Left kidney (tissue), 8 donors: Measurements from ENCODE around the gene PLXNB1. TPM values are rescaled to one million over a fixed set of nuclear protein-coding genes. Genes with fewer than 3 reads are reported as not detected.
"Not testable (repeated sequence)": the region's sequence is repeated elsewhere in the genome, so short reads cannot be mapped to it uniquely, and the experiment has no call there.

ENCODE experiments used
- DNase-seq: peaks from one replicate; pipeline ENCODE4 v3.0.0-alpha.2; 2013
- long read RNA-seq, 8 donors: transcript quantifications; one replicate each; lab custom pipeline, GENCODE V29; 2026
- polyA plus RNA-seq: library from polyadenylated mRNA; unstranded; fragments of 120-200 nt; gene quantifications from one replicate; pipeline ENCODE4 v1.2.1, GENCODE V29; 2013; ENCODE audit not compliant: insufficient read length

The PLXNB1 gene, protein sequence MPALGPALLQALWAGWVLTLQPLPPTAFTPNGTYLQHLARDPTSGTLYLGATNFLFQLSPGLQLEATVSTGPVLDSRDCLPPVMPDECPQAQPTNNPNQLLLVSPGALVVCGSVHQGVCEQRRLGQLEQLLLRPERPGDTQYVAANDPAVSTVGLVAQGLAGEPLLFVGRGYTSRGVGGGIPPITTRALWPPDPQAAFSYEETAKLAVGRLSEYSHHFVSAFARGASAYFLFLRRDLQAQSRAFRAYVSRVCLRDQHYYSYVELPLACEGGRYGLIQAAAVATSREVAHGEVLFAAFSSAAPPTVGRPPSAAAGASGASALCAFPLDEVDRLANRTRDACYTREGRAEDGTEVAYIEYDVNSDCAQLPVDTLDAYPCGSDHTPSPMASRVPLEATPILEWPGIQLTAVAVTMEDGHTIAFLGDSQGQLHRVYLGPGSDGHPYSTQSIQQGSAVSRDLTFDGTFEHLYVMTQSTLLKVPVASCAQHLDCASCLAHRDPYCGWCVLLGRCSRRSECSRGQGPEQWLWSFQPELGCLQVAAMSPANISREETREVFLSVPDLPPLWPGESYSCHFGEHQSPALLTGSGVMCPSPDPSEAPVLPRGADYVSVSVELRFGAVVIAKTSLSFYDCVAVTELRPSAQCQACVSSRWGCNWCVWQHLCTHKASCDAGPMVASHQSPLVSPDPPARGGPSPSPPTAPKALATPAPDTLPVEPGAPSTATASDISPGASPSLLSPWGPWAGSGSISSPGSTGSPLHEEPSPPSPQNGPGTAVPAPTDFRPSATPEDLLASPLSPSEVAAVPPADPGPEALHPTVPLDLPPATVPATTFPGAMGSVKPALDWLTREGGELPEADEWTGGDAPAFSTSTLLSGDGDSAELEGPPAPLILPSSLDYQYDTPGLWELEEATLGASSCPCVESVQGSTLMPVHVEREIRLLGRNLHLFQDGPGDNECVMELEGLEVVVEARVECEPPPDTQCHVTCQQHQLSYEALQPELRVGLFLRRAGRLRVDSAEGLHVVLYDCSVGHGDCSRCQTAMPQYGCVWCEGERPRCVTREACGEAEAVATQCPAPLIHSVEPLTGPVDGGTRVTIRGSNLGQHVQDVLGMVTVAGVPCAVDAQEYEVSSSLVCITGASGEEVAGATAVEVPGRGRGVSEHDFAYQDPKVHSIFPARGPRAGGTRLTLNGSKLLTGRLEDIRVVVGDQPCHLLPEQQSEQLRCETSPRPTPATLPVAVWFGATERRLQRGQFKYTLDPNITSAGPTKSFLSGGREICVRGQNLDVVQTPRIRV (N-terminal part only)
- 222 TPM for polyA plus RNA-seq
- long read RNA-seq, donor 1, partial matches to known transcripts, result 11 of 15 reads
- long read RNA-seq, donor 1, other reads (novel, unspliced or antisense), result 0 of 15 reads
- long read RNA-seq, donor 2, full-length matches to known transcripts, result 4 of 10 reads
- long read RNA-seq, donor 2, partial matches to known transcripts, result 6 of 10 reads
- long read RNA-seq, donor 2, other reads (novel, unspliced or antisense), result 0 of 10 reads
- long read RNA-seq, donor 3, partial matches to known transcripts, result 0 of 6 reads
- long read RNA-seq, donor 3, other reads (novel, unspliced or antisense), result 0 of 6 reads
- long read RNA-seq, donor 4, partial matches to known transcripts, result 0 of 1 reads
- long read RNA-seq, donor 4, other reads (novel, unspliced or antisense), result 0 of 1 reads
- long read RNA-seq, donor 5, full-length matches to known transcripts, result 4 of 2,260 reads
- long read RNA-seq, donor 5, partial matches to known transcripts, result 2,157 of 2,260 reads
- long read RNA-seq, donor 5, other reads (novel, unspliced or antisense), result 99 of 2,260 reads
- long read RNA-seq, donor 6, partial matches to known transcripts, result 0 of 3 reads
- long read RNA-seq, donor 6, other reads (novel, unspliced or antisense), result 0 of 3 reads
- long read RNA-seq, donor 7, full-length matches to known transcripts, result 1 of 12 reads
- long read RNA-seq, donor 7, partial matches to known transcripts, result 11 of 12 reads
- long read RNA-seq, donor 7, other reads (novel, unspliced or antisense), result 0 of 12 reads
- long read RNA-seq, donor 8, result 0 reads

DNA sequence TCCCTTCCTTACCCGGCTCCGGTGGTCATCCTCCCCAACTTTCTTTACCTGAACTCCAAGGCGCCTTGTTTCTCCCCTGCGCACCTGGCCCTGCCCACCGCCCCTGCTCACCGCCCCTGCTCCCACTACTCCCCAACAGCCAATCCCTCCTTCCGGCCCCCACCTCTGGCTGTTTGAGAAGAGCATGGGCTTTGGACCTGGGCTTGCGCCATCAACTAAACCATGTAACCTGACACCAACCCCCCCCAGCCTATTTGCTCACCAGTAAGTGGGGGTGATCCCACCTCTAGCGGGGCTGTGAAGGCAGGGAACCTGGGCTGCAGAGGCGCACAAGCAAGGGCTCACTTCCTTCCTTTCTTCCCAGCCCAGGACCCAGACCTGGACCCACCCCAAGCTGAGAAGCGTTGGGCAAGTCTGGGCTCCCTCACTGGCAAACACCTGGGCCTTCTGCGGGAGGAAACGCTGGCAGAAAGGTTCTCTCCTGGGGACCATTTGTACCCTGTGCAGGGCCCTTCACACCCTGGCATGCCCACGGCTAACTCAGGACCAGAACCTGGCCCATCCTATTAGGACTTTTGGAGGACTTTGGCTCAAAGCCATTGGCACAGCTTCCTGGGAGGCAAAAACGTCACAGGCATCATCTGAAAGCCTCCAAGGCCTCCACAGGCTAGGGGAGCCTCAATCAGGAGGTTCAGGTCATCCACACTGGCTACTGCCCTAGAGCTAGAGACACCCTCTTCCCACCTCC, at the start of gene PLXNB1:
TSS of gene PLXNB1 (minus strand) at position 127 of the 748 bp plus-strand sequence. CDS start 5,475 bp downstream, outside the sequence.
- peak; percentile 90 for DNase-seq

DNA sequence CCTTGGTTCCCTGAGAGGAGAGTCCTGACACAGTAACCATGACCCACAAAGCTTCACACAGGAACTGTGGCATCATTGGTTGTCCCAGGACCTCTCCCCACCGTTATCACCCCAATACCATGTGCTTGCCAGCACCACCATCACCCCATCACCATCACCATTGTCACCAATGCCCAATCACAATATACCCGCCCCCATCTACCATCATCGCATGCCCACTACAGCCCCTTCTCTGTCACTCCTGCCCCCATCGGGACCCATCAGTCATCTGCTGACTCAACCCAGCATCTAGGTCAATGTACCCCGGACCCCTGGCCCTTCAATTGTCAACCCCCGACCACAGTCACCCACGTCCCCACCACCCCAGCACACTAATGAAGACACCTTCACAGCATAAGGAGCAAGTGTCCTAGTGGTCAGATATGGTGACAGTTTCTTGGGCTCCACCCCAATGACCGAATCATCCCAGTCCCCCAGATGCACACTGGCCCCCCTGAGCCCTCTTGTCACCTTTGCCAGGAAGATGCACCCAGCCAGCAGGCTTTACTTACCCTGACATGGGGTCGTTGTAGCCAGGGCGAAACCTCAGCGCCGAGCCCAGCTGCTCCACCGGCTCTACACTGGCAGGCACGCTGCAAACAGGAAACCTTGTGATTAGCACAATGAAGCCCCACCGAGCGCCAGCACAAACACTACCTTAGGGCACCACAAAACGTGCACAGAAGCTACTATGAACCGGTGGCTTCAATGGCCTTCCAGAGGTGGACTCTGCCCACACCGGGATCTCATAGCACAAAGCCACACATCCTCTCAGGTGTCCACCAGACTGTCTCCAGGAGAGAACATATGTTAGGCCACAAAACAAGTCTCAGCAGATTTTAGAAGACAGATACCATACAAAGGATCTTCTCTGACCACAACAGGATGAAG, 49.0 kb upstream of the PLXNB1 start:
- DNase-seq, result no peak

DNA sequence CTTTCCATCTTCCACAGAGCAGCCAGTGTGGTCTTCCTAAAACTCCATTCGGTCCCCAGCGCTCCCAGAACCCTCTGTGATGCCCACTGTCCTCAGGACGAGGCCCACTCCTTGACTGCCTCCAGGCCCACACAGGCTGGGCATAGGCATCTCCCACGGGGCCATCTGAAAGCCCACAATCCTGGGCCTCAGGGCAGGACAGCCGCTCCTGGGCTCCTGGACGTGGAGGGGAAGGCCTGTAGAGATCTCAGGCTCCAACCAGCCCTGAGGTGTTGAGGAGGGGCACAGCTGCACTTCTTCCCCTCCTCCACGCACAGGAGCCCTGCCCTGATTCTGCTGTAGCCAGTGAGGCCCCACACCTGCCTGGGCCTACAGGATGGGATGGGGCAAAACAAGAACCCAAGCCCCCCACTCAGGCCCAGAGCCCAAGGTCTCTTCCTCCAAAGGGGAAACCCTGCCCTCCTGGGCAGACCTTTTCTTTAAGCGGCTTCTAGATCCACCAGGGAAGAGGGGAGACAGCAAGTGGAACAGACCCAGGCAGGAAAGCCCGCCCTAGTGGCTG, 48.2 kb upstream of the PLXNB1 start:
- no peak for DNase-seq

DNA sequence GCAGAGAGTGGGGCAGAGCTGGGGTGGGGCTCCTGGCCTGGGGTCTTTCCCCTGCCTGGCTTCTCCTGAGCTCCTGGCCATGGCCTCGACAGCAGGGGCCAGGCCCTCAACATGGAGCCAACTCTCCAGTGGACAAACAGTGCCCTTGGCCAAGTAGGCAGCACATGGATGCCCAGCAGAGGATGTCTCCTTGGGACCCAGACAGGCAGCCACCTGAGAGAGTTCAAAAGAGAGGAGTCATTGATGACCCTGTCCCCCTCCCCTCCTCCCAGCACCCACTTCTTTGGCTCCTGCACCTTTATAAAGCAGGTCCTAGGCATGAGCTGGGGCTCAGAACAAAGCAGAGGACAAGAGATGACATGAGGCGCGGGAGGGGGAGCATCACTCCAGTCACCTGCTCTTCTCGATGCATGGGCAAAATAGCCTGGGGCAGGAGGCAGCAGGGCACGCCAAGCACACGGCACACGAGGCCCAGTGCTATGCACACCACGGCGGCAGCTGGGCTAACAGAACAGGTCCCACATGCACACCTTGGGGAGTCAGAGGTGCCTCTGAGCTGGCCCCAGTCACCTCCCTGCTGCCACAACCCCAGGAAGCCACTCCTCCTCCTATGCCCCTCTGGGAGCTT, 46.7 kb upstream of the PLXNB1 start:
- no peak for DNase-seq

DNA sequence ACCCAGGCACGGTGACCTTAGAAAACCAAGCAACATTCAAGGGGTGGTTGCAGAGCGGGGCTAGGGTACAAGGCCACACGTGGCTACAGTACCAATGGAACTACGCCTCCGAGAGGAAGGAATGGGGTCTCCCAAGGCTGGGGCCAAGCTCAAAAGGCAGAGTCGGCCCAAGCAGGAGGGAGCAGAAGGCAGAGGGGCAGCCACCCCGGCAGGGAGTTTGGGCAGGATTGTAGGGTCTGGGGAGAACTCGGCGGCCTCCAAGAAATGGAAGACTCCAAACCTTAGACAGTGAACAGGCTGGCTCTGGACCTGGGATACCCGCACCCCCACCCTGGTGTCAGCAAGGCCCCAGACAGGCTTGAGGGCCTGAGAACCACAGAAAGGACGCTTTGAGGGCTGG, 45.3 kb upstream of the PLXNB1 start:
- DNase-seq, result no peak

DNA sequence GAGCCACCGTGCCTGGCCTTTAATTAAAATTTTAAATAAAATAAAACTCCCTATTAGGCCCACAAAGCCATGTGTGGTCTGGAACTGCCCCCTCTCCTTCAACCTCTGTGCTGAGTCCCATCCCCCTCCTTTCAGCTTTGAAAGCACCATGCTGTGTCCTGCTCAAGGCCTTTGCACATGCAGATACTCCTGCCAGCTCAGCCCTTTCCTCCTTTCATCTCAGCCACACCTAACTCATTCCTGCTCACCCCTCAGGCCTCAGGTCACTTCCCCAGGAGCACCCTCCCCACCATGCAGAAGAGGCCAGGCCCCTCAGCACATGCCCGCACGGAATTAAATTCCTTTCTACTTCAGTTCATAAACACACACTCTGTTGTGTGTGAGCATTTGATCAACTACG, 44.7 kb upstream of the PLXNB1 start:
- peak; percentile 6 for DNase-seq

DNA sequence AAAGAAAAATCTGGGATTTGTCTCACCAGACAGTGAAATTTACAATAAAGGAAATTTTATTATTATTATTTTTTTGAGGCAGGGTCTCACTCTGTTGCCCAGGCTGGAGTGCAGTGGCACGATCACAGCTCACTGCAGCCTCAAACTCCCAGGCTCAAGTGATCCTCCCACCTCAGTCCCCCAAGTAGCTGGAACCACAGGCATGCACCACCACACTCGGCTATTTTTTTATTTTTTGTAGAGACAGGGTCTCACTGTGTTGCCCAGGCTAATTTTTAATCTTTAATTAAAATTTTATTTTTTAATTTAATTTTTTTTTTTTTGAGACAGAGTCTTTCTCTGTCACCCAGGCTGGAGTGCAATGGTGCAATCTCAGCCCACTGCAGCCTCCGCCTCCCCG, 44.1 kb upstream of the PLXNB1 start:
- not testable (repeated sequence) for DNase-seq

DNA sequence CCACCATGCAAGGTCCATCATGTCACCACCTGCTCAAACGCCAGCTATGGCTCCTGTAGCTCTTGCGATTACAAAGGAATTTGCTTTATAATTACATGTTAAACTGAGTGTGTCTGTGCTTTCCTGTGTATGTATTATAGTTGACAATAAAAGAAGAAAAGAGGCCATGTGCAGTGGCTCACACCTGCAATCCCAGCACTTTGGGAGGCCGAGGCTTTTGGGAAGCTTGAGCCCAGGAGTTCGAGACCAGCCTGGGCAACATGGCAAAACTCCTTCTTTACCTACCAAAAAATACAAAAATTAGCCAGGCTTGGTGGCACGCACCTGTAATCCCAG, 43.7 kb upstream of the PLXNB1 start:
- DNase-seq, result no peak

DNA sequence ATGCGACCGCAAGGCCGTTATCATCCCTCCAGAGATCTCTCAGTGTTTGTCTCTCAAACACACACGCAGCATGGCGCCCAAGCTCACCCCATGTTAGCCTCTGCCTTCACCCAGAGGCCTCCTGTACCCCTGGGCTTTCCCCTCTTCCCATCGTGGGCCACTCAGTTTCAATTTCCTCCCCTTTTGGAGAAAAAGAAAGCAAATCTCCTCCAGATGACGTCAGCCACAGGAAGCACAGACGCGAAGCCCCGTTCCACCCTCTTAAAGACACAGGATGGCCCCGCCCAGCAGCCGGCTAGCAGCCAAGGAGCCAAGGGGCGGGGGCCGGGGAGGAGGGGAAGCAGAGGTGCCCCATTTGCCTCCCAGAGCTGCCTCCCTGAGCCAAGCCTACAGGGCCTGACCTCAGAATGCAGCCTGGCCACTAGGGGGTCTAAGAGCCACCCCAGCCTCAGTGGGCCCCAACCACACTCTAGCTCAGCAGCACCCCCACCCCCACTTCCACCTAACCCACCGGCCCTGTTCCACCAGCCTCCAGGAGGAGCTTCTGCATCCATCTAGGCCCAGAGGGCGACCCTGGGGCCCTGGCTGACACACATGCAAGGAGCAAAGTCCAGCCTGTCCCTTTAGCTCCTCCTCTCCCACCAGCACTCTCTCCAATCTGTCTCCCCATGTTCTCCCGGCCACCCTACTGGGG, 43.2 kb upstream of the PLXNB1 start:
- peak; percentile 92 for DNase-seq

DNA sequence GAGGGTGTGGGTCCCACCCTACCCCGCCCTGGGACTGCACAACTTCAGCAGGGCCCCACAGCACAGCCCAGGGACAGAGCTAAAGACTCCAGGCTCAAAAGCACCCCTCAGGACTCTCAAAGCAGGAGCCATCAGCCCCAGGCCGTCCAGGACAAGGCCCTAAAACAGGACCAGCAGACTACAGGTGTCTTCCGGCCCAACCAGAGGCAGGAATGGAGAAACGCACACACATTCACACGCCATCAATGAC, 42.7 kb upstream of the PLXNB1 start:
- DNase-seq, result no peak

DNA sequence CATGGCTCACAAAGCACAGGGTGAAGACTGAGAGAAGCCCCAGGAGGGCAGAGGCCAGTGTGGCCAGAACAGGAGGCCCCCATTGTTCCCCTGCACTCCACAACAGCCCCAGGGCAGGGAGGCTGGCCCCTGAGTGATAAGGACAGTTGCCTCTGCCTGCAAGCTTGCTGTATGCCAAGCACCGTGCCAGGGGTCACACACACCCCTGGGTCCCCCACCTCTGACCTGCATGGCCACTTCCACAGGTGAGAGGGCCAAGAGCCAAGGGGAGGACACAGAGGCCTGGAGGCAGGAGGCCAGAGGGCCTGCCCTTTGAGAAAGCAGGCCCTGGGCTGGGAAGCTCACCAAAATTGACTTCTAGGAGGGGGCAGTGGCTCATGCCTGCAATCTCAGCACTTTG, 40.4 kb upstream of the PLXNB1 start:
- no peak for DNase-seq

DNA sequence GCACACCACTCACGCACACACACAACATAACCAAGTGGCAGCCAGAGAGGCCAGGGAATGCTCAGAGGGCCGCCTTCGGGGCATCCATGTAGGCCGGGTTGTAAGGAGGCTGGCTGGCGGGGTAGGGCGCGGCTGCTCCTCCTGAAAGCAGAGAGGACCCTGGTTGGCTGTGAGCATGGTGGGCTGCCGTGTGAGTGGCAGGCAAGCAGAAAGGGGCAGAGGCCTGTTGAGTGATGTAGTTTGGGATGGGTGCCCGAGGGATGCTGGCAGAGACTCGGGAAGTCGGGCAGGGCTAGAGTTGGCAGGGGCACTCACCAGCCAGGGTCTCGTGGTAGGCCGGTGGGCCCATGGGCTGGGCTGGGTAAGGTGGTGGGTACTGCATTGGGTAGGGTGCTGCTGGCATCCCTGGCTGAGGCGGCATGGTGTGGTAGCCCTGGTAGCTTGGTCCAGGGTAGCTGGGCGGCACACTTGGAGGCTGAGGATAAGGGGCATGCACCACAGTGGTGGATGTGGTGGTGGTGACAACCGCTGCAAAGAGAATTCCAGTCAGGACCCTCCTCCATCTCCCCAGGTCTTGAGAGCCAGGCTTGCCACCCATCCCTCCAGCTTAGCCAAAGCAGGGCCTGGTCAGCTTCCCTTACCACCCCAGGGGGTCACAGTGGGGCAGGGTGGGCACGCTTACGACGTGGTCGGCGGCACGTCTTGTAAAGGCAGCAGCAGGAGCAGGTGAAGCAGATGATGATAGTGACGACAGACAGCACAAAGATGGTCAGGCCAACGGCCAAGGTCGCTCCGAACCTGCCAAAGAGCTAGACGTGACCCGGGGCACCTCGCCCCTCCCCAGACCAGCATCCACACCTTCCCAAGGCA, 39.4 kb upstream of the PLXNB1 start:
- DNase-seq, result no peak

DNA sequence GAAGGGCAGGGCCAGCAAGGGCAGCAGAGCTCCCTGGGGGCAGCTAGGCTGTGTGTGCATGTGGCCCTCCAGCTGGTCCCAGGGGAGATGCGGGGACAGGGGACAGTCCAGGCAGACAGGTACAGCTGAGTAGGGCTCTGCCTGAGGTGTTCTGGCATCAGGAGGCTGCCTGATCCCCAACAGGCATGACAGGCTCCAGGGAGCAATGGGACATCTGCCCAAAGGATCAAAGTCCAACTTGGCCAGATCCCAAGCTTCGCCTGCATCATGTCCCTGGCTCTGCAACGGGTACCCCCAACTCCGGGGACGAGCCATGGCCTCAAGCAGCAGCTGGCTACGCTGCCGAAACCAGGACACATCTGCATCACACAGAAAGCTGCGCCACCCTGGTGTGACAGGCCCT, 38.4 kb upstream of the PLXNB1 start:
- DNase-seq, result no peak

DNA sequence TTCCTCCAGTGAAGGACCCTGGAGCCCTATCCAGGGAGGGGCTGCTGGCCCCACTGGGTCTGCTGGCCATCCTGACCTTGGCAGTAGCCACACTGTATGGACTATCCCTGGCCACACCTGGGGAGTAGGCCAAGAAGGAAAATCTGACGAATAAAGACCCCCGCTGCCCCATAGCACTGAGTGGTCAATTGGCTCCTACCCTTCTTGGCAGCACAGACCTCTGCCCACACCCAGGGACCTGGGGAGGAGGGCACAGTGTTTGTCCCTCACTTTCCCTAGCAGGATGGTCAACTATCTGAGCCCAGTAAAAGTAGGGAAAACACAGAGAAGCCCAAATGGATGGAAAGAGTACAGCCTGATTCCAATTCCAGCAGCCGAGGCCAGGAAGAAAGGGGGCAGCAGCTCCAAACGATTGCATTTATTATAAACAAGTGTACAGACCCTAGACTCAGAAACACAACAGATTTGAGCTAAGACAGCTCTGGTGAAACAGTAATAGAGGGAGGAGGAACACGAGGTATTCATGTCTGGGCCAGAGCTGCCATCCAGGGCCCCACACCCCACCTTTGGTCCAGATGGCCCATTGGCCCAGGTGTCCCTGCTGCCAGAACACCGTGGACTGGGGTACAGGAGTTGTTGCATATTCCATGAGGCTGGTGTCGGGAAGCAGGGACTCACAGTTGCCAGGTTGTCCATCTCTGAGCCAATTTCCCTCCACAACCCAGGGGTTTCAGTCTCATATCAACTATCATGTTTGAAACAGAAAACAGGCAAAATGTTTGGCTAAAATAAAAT, 37.8 kb upstream of the PLXNB1 start:
- DNase-seq, result no peak

DNA sequence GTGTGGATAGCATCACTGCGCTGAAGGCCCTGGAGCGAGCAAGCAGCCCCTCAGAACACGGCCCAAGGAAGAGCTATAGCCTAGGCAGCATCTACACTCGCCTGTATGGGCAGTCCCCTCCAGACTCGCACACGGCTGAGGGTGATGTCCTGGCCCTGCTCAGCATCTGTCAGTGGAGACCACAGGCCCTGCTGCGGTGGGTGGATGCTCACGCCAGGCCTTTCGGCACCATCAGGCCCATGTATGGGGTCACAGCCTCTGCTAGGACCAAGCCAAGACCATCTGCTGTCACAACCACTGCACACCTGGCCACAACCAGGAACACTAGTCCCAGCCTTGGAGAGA, 37.2 kb upstream of the PLXNB1 start:
- DNase-seq, result no peak
